Keratinocyte (primary cell): Measurements from ENCODE around the gene NT5DC3. TPM values are rescaled to one million over a fixed set of nuclear protein-coding genes. Genes with fewer than 3 reads are reported as not detected.

ENCODE experiments used
- DNase-seq: peaks from one replicate; pipeline ENCODE4 v3.0.0-alpha.2; 2011; ENCODE audit warnings: low read depth, missing footprints, low spot score
- FAIRE-seq: peaks from 2 replicates; lab custom pipeline; 2011; peaks lifted over from hg19 to GRCh38; lab: Jason Lieb, UNC
- H2AFZ ChIP-seq: 2 replicates; pipeline ENCODE4 v1.6.0; 2012; ENCODE audit warnings: low read length, control low read depth, inconsistent platforms; ENCODE audit not compliant: control insufficient read depth
- H3K27ac ChIP-seq: 2 replicates; pipeline ENCODE4 v1.5.1; 2011; ENCODE audit warnings: low read length; ENCODE audit not compliant: control insufficient read depth, insufficient read depth
- H3K27me3 ChIP-seq: 3 replicates; pipeline ENCODE4 v1.6.0; 2011; ENCODE audit warnings: low read length; ENCODE audit not compliant: control insufficient read depth, insufficient read depth; ENCODE audit errors: extremely low read depth
- H3K36me3 ChIP-seq, 2 experiments: 2 replicates in 1 of 2; 3 replicates in 1 of 2; pipeline ENCODE4 v1.5.1; 2011; ENCODE audit warnings: low read length in 2 of 2, mild to moderate bottlenecking in 1 of 2; ENCODE audit not compliant: control insufficient read depth in 2 of 2, insufficient read depth in 2 of 2; ENCODE audit errors: extremely low read depth in 1 of 2
- H3K4me1 ChIP-seq: 3 replicates; pipeline ENCODE4 v1.5.1; 2011; ENCODE audit warnings: low read length; ENCODE audit not compliant: control insufficient read depth, insufficient read depth; ENCODE audit errors: extremely low read depth
- H3K4me2 ChIP-seq: 3 replicates; pipeline ENCODE4 v1.6.0; 2011; ENCODE audit warnings: low read depth, low read length; ENCODE audit not compliant: control insufficient read depth, insufficient read depth; ENCODE audit errors: extremely low read depth
- H3K4me3 ChIP-seq, 3 experiments: fragments of 200-600 bp in 1 of 3; sonication (generic) in 1 of 3; 2 replicates in 2 of 3; 3 replicates in 1 of 3; pipeline ENCODE4 v1.5.1; 2011 to 2016; ENCODE audit warnings: low read length in 3 of 3, mild to moderate bottlenecking in 3 of 3, control low read depth in 2 of 3, inconsistent platforms in 1 of 3, low read depth in 1 of 3, mixed read lengths in 1 of 3, mixed run types in 1 of 3, moderate library complexity in 1 of 3; ENCODE audit not compliant: control insufficient read depth in 2 of 3, insufficient read depth in 2 of 3; ENCODE audit errors: extremely low read depth in 1 of 3
- H3K79me2 ChIP-seq: 2 replicates; pipeline ENCODE4 v1.6.0; 2012; ENCODE audit warnings: low read length; ENCODE audit not compliant: control insufficient read depth, insufficient read depth
- H3K9ac ChIP-seq: 3 replicates; pipeline ENCODE4 v1.6.0; 2011; ENCODE audit warnings: low read length; ENCODE audit not compliant: control insufficient read depth, insufficient read depth; ENCODE audit errors: extremely low read depth
- H3K9me1 ChIP-seq: 3 replicates; pipeline ENCODE4 v1.6.0; 2011; ENCODE audit warnings: low read length; ENCODE audit not compliant: control insufficient read depth, insufficient read depth; ENCODE audit errors: extremely low read depth
- H3K9me3 ChIP-seq: 2 replicates; pipeline ENCODE4 v1.5.1; 2012; ENCODE audit warnings: low read depth, low read length; ENCODE audit not compliant: control insufficient read depth
- H4K20me1 ChIP-seq: 3 replicates; pipeline ENCODE4 v1.6.0; 2011; ENCODE audit warnings: low read length; ENCODE audit not compliant: control insufficient read depth, insufficient read depth; ENCODE audit errors: extremely low read depth
- CTCF ChIP-seq, 3 experiments: IDR thresholded peaks in 1 of 3; conservative IDR thresholded peaks in 1 of 3; optimal IDR thresholded peaks in 1 of 3; 2 replicates in 2 of 3; 3 replicates in 1 of 3; pipeline versions ENCODE3 to v1.5.1; 2011; ENCODE audit warnings: low read length in 3 of 3, mild to moderate bottlenecking in 3 of 3, moderate library complexity in 2 of 3, control low read depth in 1 of 3, inconsistent platforms in 1 of 3; ENCODE audit not compliant: insufficient read depth in 2 of 3; ENCODE audit errors: extremely low read depth in 1 of 3
- EZH2 ChIP-seq: IDR thresholded peaks from one replicate; pipeline ENCODE4 v1.6.1; 2012; ENCODE audit warnings: inconsistent platforms, mild to moderate bottlenecking, low read length, moderate library complexity
- dilution Hi-C: fragments of 300-500 bp; cut with MboI; formaldehyde crosslinking; loops from one replicate; pipeline ENCODE4 v1.7.0; 2020; ENCODE audit warnings: low sequenced_read_pairs; ENCODE audit not compliant: extremely low pct_ligation_motif_present
- polyA plus RNA-seq, 5 experiments: library from polyadenylated mRNA; depleted of rRNA in 3 of 5; stranded (reverse) in 3 of 5; stranded (forward) in 1 of 5; unstranded in 1 of 5; fragments of >200 nt; gene quantifications; 1 replicate in 1 of 5; 2 replicates in 3 of 5; 3 replicates in 1 of 5; pipeline versions ENCODE4 v1.2.1 to v1.2.3, GENCODE V29; 2011 to 2012; ENCODE audit warnings: missing spikeins in 2 of 5, low read depth in 1 of 5, low replicate concordance in 1 of 5

NT5DC3 gene
- polyA plus RNA-seq, 1 donor (not counting 4 experiments of a cell fraction or from before 2014, with no cell fraction given), result 12.8 TPM

- Histone ChIP-seq H3K4me1 (no peaks in the 10 kb centered on the region), H2AFZ (no peak overlapping the region), H3K4me3 (no peak overlapping the region), H3K9me3 (no peaks in the 10 kb centered on the region), H3K79me2 (no peaks in the 10 kb centered on the region), H3K27me3 (no peaks in the 10 kb centered on the region), H3K27ac (no peak overlapping the region), H3K9me1 (no peaks in the 10 kb centered on the region), H3K9ac (no peak overlapping the region), H3K4me2 (no peak overlapping the region), H3K36me3 (peaks cover 28 to 41% of the 10 kb centered on the region in 2 experiments), H4K20me1 (no peaks in the 10 kb centered on the region)
- dilution Hi-C loops, result no loop called here
- no peak for TF ChIP-seq EZH2
- TF ChIP-seq CTCF (optimal IDR thresholded peaks at IDR 0.05 in 1 of 3, IDR thresholded peaks at IDR 0.05 in 1 of 3, conservative IDR thresholded peaks at IDR 0.05 in 1 of 3; ENCODE audit: extremely low read depth in 1 of 3, insufficient read depth in 2 of 3, low read length in 3 of 3), result no peak
- DNase-seq (no peak), FAIRE-seq (no peak)
Measured at GRCh38 chr12:103793046-103793445, 48.0 kb downstream of the NT5DC3 start.

- dilution Hi-C loops, result no loop called here
- Histone ChIP-seq H3K9ac (no peak overlapping the region), H3K27ac (no peak overlapping the region), H3K4me2 (no peak overlapping the region), H3K27me3 (no peaks in the 10 kb centered on the region), H2AFZ (no peak overlapping the region), H3K9me3 (no peaks in the 10 kb centered on the region), H3K4me1 (no peaks in the 10 kb centered on the region), H3K36me3 (peaks cover 20 to 36% of the 10 kb centered on the region in 2 experiments), H3K79me2 (no peaks in the 10 kb centered on the region), H3K4me3 (no peak overlapping the region), H3K9me1 (no peaks in the 10 kb centered on the region), H4K20me1 (no peaks in the 10 kb centered on the region)
- no peak for TF ChIP-seq EZH2
- TF ChIP-seq CTCF (optimal IDR thresholded peaks at IDR 0.05 in 1 of 3, IDR thresholded peaks at IDR 0.05 in 1 of 3, conservative IDR thresholded peaks at IDR 0.05 in 1 of 3; ENCODE audit: extremely low read depth in 1 of 3, insufficient read depth in 2 of 3, low read length in 3 of 3), result no peak
- DNase-seq, result no peak
- no peak for FAIRE-seq
Measured at GRCh38 chr12:103791350-103791920, 49.6 kb downstream of the NT5DC3 start.
